A673 (cell line): Measurements from ENCODE around the gene CPNE8. TPM values are rescaled to one million over a fixed set of nuclear protein-coding genes. Genes with fewer than 3 reads are reported as not detected.

Source experiments
- BruUV-seq: library from RNA; stranded (reverse); fragments of 400-500 nt; replicated peaks from 2 replicates; lab custom pipeline; 2021; lab: Mats Ljungman, UMichigan
- CTCF ChIA-PET: fragments of 300-600 bp; sonication (Branson Sonifier 250); formaldehyde crosslinking; loops from one replicate; lab custom pipeline; 2022; ENCODE audit warnings: antibody characterized with exemption; lab: Charles Lee
- POLR2A ChIA-PET: fragments of 300-600 bp; sonication (Branson Sonifier 250); formaldehyde crosslinking; loops from one replicate; lab custom pipeline; 2022; ENCODE audit warnings: antibody characterized with exemption; ENCODE audit not compliant: low non-redundant PET; lab: Charles Lee
- DNase-seq: peaks from one replicate; pipeline ENCODE4 v3.0.0-alpha.2; 2015; ENCODE audit warnings: low spot score
- H3K27ac ChIP-seq: fragments of 200-600 bp; sonication (generic); 2 replicates; pipeline ENCODE4 v1.5.1; 2016; ENCODE audit warnings: mixed run types, low read depth, mild to moderate bottlenecking, mixed read lengths, antibody characterized with exemption, low read length; ENCODE audit not compliant: poor library complexity, severe bottlenecking
- H3K27me3 ChIP-seq: fragments of 200-600 bp; sonication (generic); replicated peaks from 2 replicates; pipeline ENCODE4 v1.6.1; 2017; ENCODE audit warnings: mixed run types, low read depth, mild to moderate bottlenecking, mixed read lengths, antibody characterized with exemption, low read length; ENCODE audit not compliant: insufficient read depth, poor library complexity
- H3K36me3 ChIP-seq: fragments of 200-600 bp; sonication (generic); 2 replicates; pipeline ENCODE4 v1.6.1; 2016; ENCODE audit warnings: mixed run types, mild to moderate bottlenecking, mixed read lengths, antibody characterized with exemption, low read length; ENCODE audit not compliant: insufficient read depth, poor library complexity, severe bottlenecking
- H3K4me1 ChIP-seq: fragments of 200-600 bp; sonication (generic); 2 replicates; pipeline ENCODE4 v1.6.1; 2017; ENCODE audit warnings: mixed run types, mild to moderate bottlenecking, mixed read lengths, antibody characterized with exemption, low read length; ENCODE audit not compliant: insufficient read depth, poor library complexity, severe bottlenecking
- H3K4me3 ChIP-seq: fragments of 200-600 bp; sonication (generic); 2 replicates; pipeline ENCODE4 v1.5.1; 2016; ENCODE audit warnings: low read depth, mixed run types, mild to moderate bottlenecking, mixed read lengths, low read length; ENCODE audit not compliant: poor library complexity, severe bottlenecking
- H3K9me3 ChIP-seq: fragments of 200-600 bp; sonication (generic); 2 replicates; pipeline ENCODE4 v1.6.1; 2016; ENCODE audit warnings: mixed run types, low read depth, mild to moderate bottlenecking, mixed read lengths, antibody characterized with exemption, low read length; ENCODE audit not compliant: poor library complexity, severe bottlenecking
- CTCF ChIP-seq: fragments of 300-800, 200-600 bp; sonication (generic); conservative IDR thresholded peaks from 2 replicates; pipeline ENCODE4 v1.5.1; 2017; ENCODE audit warnings: low read depth, mild to moderate bottlenecking, antibody characterized with exemption, low read length, moderate library complexity, mixed read lengths
- EZH2 ChIP-seq: fragments of 200-600 bp; sonication (generic); IDR thresholded peaks from 2 replicates; pipeline ENCODE4 v1.6.1; 2017; ENCODE audit warnings: borderline replicate concordance, low read depth, mild to moderate bottlenecking, mixed read lengths, antibody characterized with exemption, low read length; ENCODE audit not compliant: poor library complexity, severe bottlenecking
- intact Hi-C: fragments of 100-400 bp; cut with micrococcal nuclease; formaldehyde crosslinking; loops from one replicate; pipeline ENCODE4 v1.10.0; 2022; ENCODE audit not compliant: unreplicated experiment
- total RNA-seq: library from RNA; stranded (reverse); gene quantifications from 2 replicates; pipeline ENCODE4 v1.2.3, GENCODE V29; 2021

CPNE8 gene
- total RNA-seq, 1 experiment from 2014 or later = 1.3 TPM

DNA sequence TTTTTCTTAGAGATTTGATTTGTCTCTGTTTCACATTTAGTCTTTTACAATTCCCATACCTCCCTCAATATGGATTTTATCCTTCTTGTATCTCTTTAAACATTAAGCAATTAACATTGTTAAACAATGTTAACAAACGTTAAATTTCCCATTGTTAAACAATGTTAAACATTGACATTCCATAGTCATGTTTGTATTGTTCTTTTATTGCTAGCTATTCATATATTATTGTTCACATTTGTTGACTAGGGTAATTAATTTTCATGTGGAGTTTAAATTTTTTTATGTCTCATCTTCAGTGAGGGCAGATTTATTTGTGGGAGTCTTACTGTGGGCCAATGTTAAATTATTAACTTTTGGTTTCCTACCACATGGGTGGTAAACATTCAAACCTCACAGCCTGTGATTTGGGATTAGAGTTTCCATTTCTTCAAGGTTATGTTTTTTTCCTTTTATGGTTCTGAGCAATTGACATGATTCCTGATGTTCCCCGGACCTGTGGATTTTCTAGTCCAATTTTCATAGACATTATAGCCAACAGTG lies 294.5 kb downstream of the CPNE8 start:
- H3K4me3 ChIP-seq = no peak overlapping the region
- BruUV-seq = no TSS peak
- no peaks in the 10 kb centered on the region for H3K4me1 ChIP-seq
- no peak overlapping the region for H3K27ac ChIP-seq
- no peak for DNase-seq
- no peak for TF ChIP-seq EZH2
- no peak for TF ChIP-seq CTCF
- no peaks in the 10 kb centered on the region for H3K36me3 ChIP-seq
- intact Hi-C loops = no loop called here
- CTCF ChIA-PET = no interaction called here
- POLR2A ChIA-PET = no interaction called here
- no peaks in the 10 kb centered on the region for H3K27me3 ChIP-seq
- no peaks in the 10 kb centered on the region for H3K9me3 ChIP-seq

DNA sequence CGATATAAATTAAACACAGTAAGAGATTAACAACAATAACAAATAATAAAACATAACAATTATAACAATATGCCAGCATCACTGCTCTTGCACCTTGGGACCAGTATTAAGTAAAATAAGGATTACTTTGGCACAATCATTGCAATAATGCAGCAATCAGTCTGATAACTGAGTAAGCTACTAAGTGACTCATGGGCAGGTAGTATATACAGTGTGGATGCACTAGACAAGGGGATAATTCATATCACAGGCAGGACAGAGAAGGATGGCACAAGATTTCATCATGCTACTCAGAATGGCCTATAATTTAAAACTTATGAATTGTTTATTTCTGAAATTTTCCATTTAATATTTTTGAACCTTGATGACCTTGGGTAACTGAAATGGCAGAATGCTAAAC lies 298.1 kb downstream of the CPNE8 start:
- H3K4me3 ChIP-seq = no peak overlapping the region
- ChIA-PET CTCF (no interaction called here), POLR2A (no interaction called here)
- H3K27me3 ChIP-seq = no peaks in the 10 kb centered on the region
- no peaks in the 10 kb centered on the region for H3K9me3 ChIP-seq
- no peaks in the 10 kb centered on the region for H3K36me3 ChIP-seq
- H3K27ac ChIP-seq = no peak overlapping the region
- intact Hi-C loops = no loop called here
- DNase-seq = no peak
- TF ChIP-seq EZH2 (no peak), CTCF (no peak)
- H3K4me1 ChIP-seq = no peaks in the 10 kb centered on the region
- BruUV-seq = no TSS peak
